HepG2 (cell line): Measurements from ENCODE around the gene CACNA2D3. TPM values are rescaled to one million over a fixed set of nuclear protein-coding genes. Genes with fewer than 3 reads are reported as not detected.

Experiments used
- ATAC-seq: fragments of 200-7000 bp; cut with Tn5 transposase; 3 replicates; pipeline ENCODE4 v1.9.1; 2020; ENCODE audit warnings: mild to moderate bottlenecking, moderate library complexity
- BruUV-seq: library from RNA; stranded (reverse); fragments of 400-500 nt; replicated peaks from 2 replicates; lab custom pipeline; 2021; lab: Mats Ljungman, UMichigan
- CTCF ChIA-PET: fragments of 300-600 bp; formaldehyde crosslinking; extraction: SDS; loops from one replicate; lab custom pipeline; 2021; ENCODE audit warnings: low total read pairs, inconsistent platforms, low intra/inter-chr PET ratio; lab: Yijun Ruan, JAX
- POLR2A ChIA-PET: fragments of 350-600 bp; sonication (Branson Sonifier 250); formaldehyde crosslinking; loops from one replicate; lab custom pipeline; 2020; ENCODE audit warnings: antibody characterized with exemption, inconsistent platforms; lab: Yijun Ruan, JAX
- DNase-seq: peaks from one replicate; pipeline ENCODE4 v3.0.0-alpha.2; 2015; ENCODE audit warnings: low spot score
- FAIRE-seq: peaks from 3 replicates; lab custom pipeline; 2011; peaks lifted over from hg19 to GRCh38; lab: Jason Lieb, UNC
- H2AFZ ChIP-seq: one replicate; pipeline ENCODE4 v1.6.1; 2011; ENCODE audit warnings: low read length, inconsistent platforms
- H3K27ac ChIP-seq: fragments of 300-600 bp; 3 replicates; pipeline ENCODE4 v1.8.0; 2011; ENCODE audit warnings: mixed run types, mild to moderate bottlenecking, mixed read lengths, low read length, inconsistent platforms; ENCODE audit not compliant: insufficient read depth; ENCODE audit errors: extremely low read length
- H3K27me3 ChIP-seq, 2 experiments: fragments of 200-600 bp in 1 of 2; 2 replicates in 1 of 2; 3 replicates in 1 of 2; pipeline versions ENCODE4 v1.6.0 to v1.8.0; 2011; ENCODE audit warnings: low read length in 2 of 2, mild to moderate bottlenecking in 2 of 2, moderate library complexity in 2 of 2, inconsistent platforms in 1 of 2; ENCODE audit not compliant: insufficient read depth in 2 of 2, control insufficient read depth in 1 of 2
- H3K36me3 ChIP-seq, 2 experiments: fragments of 200-600 bp in 1 of 2; replicated peaks in 1 of 2; 2 replicates in 1 of 2; 3 replicates in 1 of 2; pipeline versions ENCODE4 v1.5.1 to v1.8.0; 2011; ENCODE audit warnings: low read length in 2 of 2, inconsistent platforms in 1 of 2; ENCODE audit not compliant: insufficient read depth in 2 of 2, control insufficient read depth in 1 of 2
- H3K4me1 ChIP-seq: 2 replicates; pipeline ENCODE4 v1.5.1; 2012; ENCODE audit warnings: low read length, inconsistent platforms; ENCODE audit not compliant: insufficient read depth
- H3K4me2 ChIP-seq: 2 replicates; pipeline ENCODE4 v1.6.0; 2011; ENCODE audit warnings: low read depth, low read length, inconsistent platforms
- H3K4me3 ChIP-seq, 3 experiments: fragments of 200-600 bp in 1 of 3; sonication (generic), shearing (Covaris generic) in 1 of 3; replicated peaks in 1 of 3; 2 replicates each; pipeline ENCODE4 v1.5.1; 2011 to 2016; ENCODE audit warnings: low read length in 3 of 3, inconsistent platforms in 2 of 3, low read depth in 2 of 3, mild to moderate bottlenecking in 2 of 3, control low read depth in 1 of 3, mixed read lengths in 1 of 3; ENCODE audit not compliant: insufficient read depth in 1 of 3
- H3K79me2 ChIP-seq: one replicate; pipeline ENCODE4 v1.6.1; 2011; ENCODE audit warnings: low read length, inconsistent platforms; ENCODE audit not compliant: insufficient read depth
- H3K9ac ChIP-seq: 2 replicates; pipeline ENCODE4 v1.6.0; 2011; ENCODE audit warnings: mild to moderate bottlenecking, low read depth, low read length, inconsistent platforms; ENCODE audit not compliant: insufficient read depth
- H3K9me3 ChIP-seq: 2 replicates; pipeline ENCODE4 v1.5.1; 2012; ENCODE audit warnings: mild to moderate bottlenecking, low read length
- H4K20me1 ChIP-seq: 2 replicates; pipeline ENCODE4 v1.6.0; 2011; ENCODE audit warnings: inconsistent platforms, mild to moderate bottlenecking, low read length, moderate library complexity; ENCODE audit not compliant: insufficient read depth
- ATAD3A ChIP-seq: sonication (generic); formaldehyde crosslinking; IDR thresholded peaks from 2 replicates; pipeline ENCODE4 v1.4.0; 2020; ENCODE audit warnings: missing genetic modification reagents
- CHCHD3 ChIP-seq: sonication (generic); formaldehyde crosslinking; IDR thresholded peaks from 2 replicates; pipeline ENCODE4 v1.8.0; 2022; ENCODE audit warnings: mild to moderate bottlenecking, missing genetic modification reagents, moderate library complexity
- ZNF782 ChIP-seq: sonication (generic); formaldehyde crosslinking; IDR thresholded peaks from 2 replicates; pipeline ENCODE4 v1.4.0; 2020; ENCODE audit warnings: missing genetic modification reagents, mild to moderate bottlenecking, borderline replicate concordance
- WGBS: methylation state at CpG from one replicate; pipeline ENCODE4 v1.1.6; 2017; ENCODE audit warnings: low lambda C conversion rate; 5-methylcytosine and 5-hydroxymethylcytosine counted together
- in situ Hi-C: cut with HindIII; loops from 2 replicates; pipeline ENCODE4 v1.10.0; 2017; ENCODE audit warnings: low pct_unique_long_range_greater_than_20kb; ENCODE audit not compliant: extremely low pct_ligation_motif_present
- intact Hi-C: fragments of 100-400 bp; cut with micrococcal nuclease; formaldehyde crosslinking; loops from one replicate; pipeline ENCODE4 v1.10.0; 2022; ENCODE audit not compliant: unreplicated experiment
- polyA plus RNA-seq, 8 experiments: library from polyadenylated mRNA; depleted of rRNA in 3 of 8; stranded (reverse) in 7 of 8; unstranded in 1 of 8; fragments of >200 nt; fragmentation: Illumina TruSeq in 4 of 8; extraction: Trizol in 4 of 8; gene quantifications; 2 replicates each; pipeline versions ENCODE4 v1.2.1 to v1.2.3, GENCODE V29; 2011 to 2016; ENCODE audit warnings: low read depth in 4 of 8, missing spikeins in 1 of 8, mixed read lengths in 1 of 8; ENCODE audit not compliant: insufficient read depth in 1 of 8
- total RNA-seq, 5 experiments: library from RNA; depleted of rRNA; stranded (reverse); fragments of >200 nt; fragmentation: Illumina TruSeq; extraction: Trizol; gene quantifications; 2 replicates each; pipeline ENCODE4 v1.2.3, GENCODE V29; 2016; ENCODE audit warnings: low read depth in 1 of 5
- TF ChIP-seq, protein P1 (sequence below): sonication (generic); formaldehyde crosslinking; IDR thresholded peaks from 2 replicates; pipeline ENCODE4 v1.4.0; 2020; ENCODE audit warnings: missing genetic modification reagents, borderline replicate concordance
- TF ChIP-seq, protein P2 (sequence below): sonication (generic); formaldehyde crosslinking; IDR thresholded peaks from 2 replicates; pipeline ENCODE4 v1.5.0; 2020; ENCODE audit warnings: mild to moderate bottlenecking, missing genetic modification reagents

Gene CACNA2D3
- total and polyA plus RNA-seq, 2 of the 13 experiments (the other 11 are each of a cell fraction or from before 2014, with no cell fraction given): not detected

DNA sequence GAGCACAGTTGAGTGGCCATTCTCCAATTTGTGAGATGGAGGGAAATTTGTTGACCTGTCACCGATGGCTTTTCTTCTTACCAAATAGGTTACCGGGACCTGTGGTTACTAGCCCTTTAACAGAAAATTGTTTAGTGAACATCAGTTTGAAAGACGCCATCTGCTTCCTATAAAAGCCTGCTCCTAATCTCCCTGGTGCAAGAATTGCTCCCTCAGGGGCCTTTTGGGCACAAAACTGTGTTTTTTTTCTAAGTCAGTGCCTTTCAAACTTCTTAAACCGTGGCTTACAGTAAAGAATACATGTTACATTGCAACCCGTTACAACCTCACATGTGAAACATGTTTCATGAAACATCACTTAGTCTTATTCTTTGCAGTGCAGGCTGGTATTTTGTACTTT, 15.0 kb downstream of the CACNA2D3 start:
- Histone ChIP-seq H3K4me1 (peaks cover 8% of the 10 kb centered on the region; the same call in 1 of the 2 replicates), H3K27me3 (peaks cover 0 to 14% of the 10 kb centered on the region in 2 experiments; a peak in 2 of 5 replicates), H3K9ac (no peak overlapping the region), H3K9me3 (no peaks in the 10 kb centered on the region), H4K20me1 (no peaks in the 10 kb centered on the region; the same call in 1 of the 2 replicates), H3K4me3 (no peak overlapping the region), H3K36me3 (no peaks in the 10 kb centered on the region), H2AFZ (no peak overlapping the region), H3K79me2 (no peaks in the 10 kb centered on the region), H3K4me2 (no peak overlapping the region), H3K27ac (no peak overlapping the region)
- ATAC-seq: no peak
- DNase-seq: no peak
- FAIRE-seq: no peak
- BruUV-seq: no TSS peak
- in situ Hi-C loops (no loop called here), intact Hi-C loops (no loop called here)
- TF ChIP-seq, protein P1, sequence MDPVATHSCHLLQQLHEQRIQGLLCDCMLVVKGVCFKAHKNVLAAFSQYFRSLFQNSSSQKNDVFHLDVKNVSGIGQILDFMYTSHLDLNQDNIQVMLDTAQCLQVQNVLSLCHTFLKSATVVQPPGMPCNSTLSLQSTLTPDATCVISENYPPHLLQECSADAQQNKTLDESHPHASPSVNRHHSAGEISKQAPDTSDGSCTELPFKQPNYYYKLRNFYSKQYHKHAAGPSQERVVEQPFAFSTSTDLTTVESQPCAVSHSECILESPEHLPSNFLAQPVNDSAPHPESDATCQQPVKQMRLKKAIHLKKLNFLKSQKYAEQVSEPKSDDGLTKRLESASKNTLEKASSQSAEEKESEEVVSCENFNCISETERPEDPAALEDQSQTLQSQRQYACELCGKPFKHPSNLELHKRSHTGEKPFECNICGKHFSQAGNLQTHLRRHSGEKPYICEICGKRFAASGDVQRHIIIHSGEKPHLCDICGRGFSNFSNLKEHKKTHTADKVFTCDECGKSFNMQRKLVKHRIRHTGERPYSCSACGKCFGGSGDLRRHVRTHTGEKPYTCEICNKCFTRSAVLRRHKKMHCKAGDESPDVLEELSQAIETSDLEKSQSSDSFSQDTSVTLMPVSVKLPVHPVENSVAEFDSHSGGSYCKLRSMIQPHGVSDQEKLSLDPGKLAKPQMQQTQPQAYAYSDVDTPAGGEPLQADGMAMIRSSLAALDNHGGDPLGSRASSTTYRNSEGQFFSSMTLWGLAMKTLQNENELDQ (CRISPR knock-in tag): no peak
- TF ChIP-seq, protein P2, sequence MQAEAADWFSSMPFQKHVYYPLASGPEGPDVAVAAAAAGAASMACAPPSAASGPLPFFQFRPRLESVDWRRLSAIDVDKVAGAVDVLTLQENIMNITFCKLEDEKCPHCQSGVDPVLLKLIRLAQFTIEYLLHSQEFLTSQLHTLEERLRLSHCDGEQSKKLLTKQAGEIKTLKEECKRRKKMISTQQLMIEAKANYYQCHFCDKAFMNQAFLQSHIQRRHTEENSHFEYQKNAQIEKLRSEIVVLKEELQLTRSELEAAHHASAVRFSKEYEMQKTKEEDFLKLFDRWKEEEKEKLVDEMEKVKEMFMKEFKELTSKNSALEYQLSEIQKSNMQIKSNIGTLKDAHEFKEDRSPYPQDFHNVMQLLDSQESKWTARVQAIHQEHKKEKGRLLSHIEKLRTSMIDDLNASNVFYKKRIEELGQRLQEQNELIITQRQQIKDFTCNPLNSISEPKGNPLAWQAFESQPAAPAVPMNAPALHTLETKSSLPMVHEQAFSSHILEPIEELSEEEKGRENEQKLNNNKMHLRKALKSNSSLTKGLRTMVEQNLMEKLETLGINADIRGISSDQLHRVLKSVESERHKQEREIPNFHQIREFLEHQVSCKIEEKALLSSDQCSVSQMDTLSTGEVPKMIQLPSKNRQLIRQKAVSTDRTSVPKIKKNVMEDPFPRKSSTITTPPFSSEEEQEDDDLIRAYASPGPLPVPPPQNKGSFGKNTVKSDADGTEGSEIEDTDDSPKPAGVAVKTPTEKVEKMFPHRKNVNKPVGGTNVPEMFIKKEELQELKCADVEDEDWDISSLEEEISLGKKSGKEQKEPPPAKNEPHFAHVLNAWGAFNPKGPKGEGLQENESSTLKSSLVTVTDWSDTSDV: no peak
- TF ChIP-seq ZNF782 (CRISPR knock-in tag): no peak
- no peak for TF ChIP-seq CHCHD3 (CRISPR knock-in tag)
- no peak for TF ChIP-seq ATAD3A (CRISPR knock-in tag)
- POLR2A ChIA-PET: no interaction called here
- WGBS: 28% methylated on average over 5 of the region's 5 CpGs
- CTCF ChIA-PET: no interaction called here
